KOPT-K1 (cell line): ENCODE measurements around the gene TAS2R60.
"Not testable (repeated sequence)": the region's sequence is repeated elsewhere in the genome, so short reads cannot be mapped to it uniquely, and the experiment has no call there.

Experiments
- H3K27ac ChIP-seq: fragments of 200-600 bp; sonication (generic); 2 replicates; pipeline ENCODE4 v1.5.1; 2016; ENCODE audit warnings: antibody characterized with exemption, mild to moderate bottlenecking, low read depth, low read length; ENCODE audit not compliant: poor library complexity, severe bottlenecking
- H3K36me3 ChIP-seq: fragments of 200-600 bp; sonication (generic); 2 replicates; pipeline ENCODE4 v1.5.1; 2017; ENCODE audit warnings: antibody characterized with exemption, mild to moderate bottlenecking, low read length, moderate library complexity; ENCODE audit not compliant: insufficient read depth
- H3K9me3 ChIP-seq: fragments of 200-600 bp; sonication (generic); 2 replicates; pipeline ENCODE4 v1.5.1; 2017; ENCODE audit warnings: antibody characterized with exemption, low read length, mild to moderate bottlenecking; ENCODE audit not compliant: insufficient read depth, poor library complexity, severe bottlenecking

The TAS2R60 gene

GRCh38 chr7:143463957-143464356 is 20.7 kb downstream of the TAS2R60 start:
- Histone ChIP-seq H3K36me3 (no peaks in the 10 kb centered on the region), H3K27ac (no peak overlapping the region), H3K9me3 (peaks cover 8% of the 10 kb centered on the region)

GRCh38 chr7:143467724-143468123 is 24.5 kb downstream of the TAS2R60 start:
- H3K27ac ChIP-seq: no peak overlapping the region
- no peaks in the 10 kb centered on the region for H3K36me3 ChIP-seq

GRCh38 chr7:143472071-143472689 is 28.9 kb downstream of the TAS2R60 start:
- not testable (repeated sequence) for H3K36me3 ChIP-seq, H3K27ac ChIP-seq, H3K9me3 ChIP-seq

More at GRCh38 chr7:143467724-143468123, 24.5 kb downstream of the TAS2R60 start:
- peaks cover 4% of the 10 kb centered on the region for H3K9me3 ChIP-seq

- Histone ChIP-seq H3K27ac (no peak within 1 kb of the TSS), H3K9me3 (no peaks in the 10 kb centered on the region), H3K36me3 (no peaks in the 10 kb centered on the region)
Measured at GRCh38 chr7:143477501-143478150, 34.4 kb downstream of the TAS2R60 start, which contains the start of gene TAS2R41. TAS2R41 (plus strand) TSS chr7:143477873; CDS start chr7:143477873, 0 bp downstream.

- no peaks in the 10 kb centered on the region for H3K36me3 ChIP-seq
- no peaks in the 10 kb centered on the region for H3K9me3 ChIP-seq
- H3K27ac ChIP-seq: no peak overlapping the region
Measured at GRCh38 chr7:143479055-143479766, 36.0 kb downstream of the TAS2R60 start.

GRCh38 chr7:143480501-143480900 is 37.2 kb downstream of the TAS2R60 start:
- H3K36me3 ChIP-seq: no peaks in the 10 kb centered on the region
- H3K9me3 ChIP-seq: no peaks in the 10 kb centered on the region
- H3K27ac ChIP-seq: no peak overlapping the region

- no peaks in the 10 kb centered on the region for H3K36me3 ChIP-seq
- no peak overlapping the region for H3K27ac ChIP-seq
- no peaks in the 10 kb centered on the region for H3K9me3 ChIP-seq
Measured at GRCh38 chr7:143484119-143484518, 40.9 kb downstream of the TAS2R60 start.

GRCh38 chr7:143485094-143485493 is 41.8 kb downstream of the TAS2R60 start:
- Histone ChIP-seq H3K9me3 (no peaks in the 10 kb centered on the region), H3K36me3 (no peaks in the 10 kb centered on the region), H3K27ac (no peak overlapping the region)

- H3K9me3 ChIP-seq: no peaks in the 10 kb centered on the region
- H3K27ac ChIP-seq: no peak overlapping the region
Measured at GRCh38 chr7:143485500-143485899, 42.2 kb downstream of the TAS2R60 start.

GRCh38 chr7:143486266-143486665 is 43.0 kb downstream of the TAS2R60 start:
- not testable (repeated sequence) for H3K9me3 ChIP-seq, H3K36me3 ChIP-seq, H3K27ac ChIP-seq

More at GRCh38 chr7:143485500-143485899, 42.2 kb downstream of the TAS2R60 start:
- no peaks in the 10 kb centered on the region for H3K36me3 ChIP-seq

GRCh38 chr7:143487061-143487460 is 43.8 kb downstream of the TAS2R60 start:
- H3K27ac ChIP-seq: no peak overlapping the region
- H3K36me3 ChIP-seq: no peaks in the 10 kb centered on the region
- H3K9me3 ChIP-seq: no peaks in the 10 kb centered on the region

- H3K27ac ChIP-seq: no peak overlapping the region
- H3K9me3 ChIP-seq: no peaks in the 10 kb centered on the region
- no peaks in the 10 kb centered on the region for H3K36me3 ChIP-seq
Measured at GRCh38 chr7:143487566-143487965, 44.3 kb downstream of the TAS2R60 start.

- H3K9me3 ChIP-seq: no peaks in the 10 kb centered on the region
- H3K36me3 ChIP-seq: no peaks in the 10 kb centered on the region
- H3K27ac ChIP-seq: no peak overlapping the region
Measured at GRCh38 chr7:143490717-143491306, 47.6 kb downstream of the TAS2R60 start.

GRCh38 chr7:143492043-143492471 is 48.8 kb downstream of the TAS2R60 start:
- no peak overlapping the region for H3K27ac ChIP-seq
- no peaks in the 10 kb centered on the region for H3K36me3 ChIP-seq
- H3K9me3 ChIP-seq: no peaks in the 10 kb centered on the region
